Measurements from ENCODE around the gene FAM50A. TPM values are rescaled to one million over a fixed set of nuclear protein-coding genes. Genes with fewer than 3 reads are reported as not detected.

The FAM50A gene
- total and polyA plus RNA-seq, 4 donors, result 23.4 to 202 (median 90.4) TPM

DNA sequence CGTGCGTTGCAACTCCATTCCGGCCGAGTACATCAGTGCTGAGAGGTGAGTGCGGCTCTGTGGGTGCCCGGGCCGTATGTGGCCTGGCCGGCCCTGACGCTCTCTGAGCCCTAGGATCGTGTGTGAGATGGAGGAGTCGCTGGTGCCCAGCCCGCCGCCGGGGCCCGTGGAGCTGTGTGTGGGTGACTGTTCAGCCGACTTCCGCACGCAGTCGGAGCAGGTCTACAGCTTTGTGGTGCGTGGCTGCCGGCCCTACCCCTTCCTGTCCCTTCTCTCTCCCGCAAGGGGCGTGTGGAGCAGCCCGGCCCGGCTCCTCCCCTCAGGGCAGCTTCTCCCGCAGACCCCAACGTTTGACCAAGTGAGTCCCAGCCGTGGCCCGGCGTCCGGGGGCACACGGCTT lies 22.1 kb downstream of the FAM50A start:
- Histone ChIP-seq H3K27me3 (ENCODE audit: control insufficient read depth in 3 of 3, insufficient read depth in 3 of 3, low read length in 2 of 3) (no peaks in the 10 kb centered on the region), H3K27ac (ENCODE audit: low read depth in 1 of 2, low read length in 1 of 2) (no peak overlapping the region), H3K36me3 (ENCODE audit: control insufficient read depth in 4 of 4, insufficient read depth in 4 of 4, low read length in 4 of 4) (peaks cover 2 to 32% (median 6%) of the 10 kb centered on the region in 4 donors), H3K4me1 (ENCODE audit: control insufficient read depth in 5 of 5, insufficient read depth in 5 of 5, low read length in 5 of 5) (no peaks in the 10 kb centered on the region), H3K9ac (ENCODE audit: insufficient read depth in 1 of 2, low read length in 2 of 2) (no peak overlapping the region), H3K4me3 (no peak overlapping the region), H3K9me3 (ENCODE audit: control insufficient read depth in 4 of 4, insufficient read depth in 3 of 4, low read length in 3 of 4) (peaks cover 0 to 7% (median 0%) of the 10 kb centered on the region in 4 donors)
- 93% methylated on average over 16 to 32 of the region's 32 CpGs for WGBS, 2 donors
- TF ChIP-seq, protein P1, sequence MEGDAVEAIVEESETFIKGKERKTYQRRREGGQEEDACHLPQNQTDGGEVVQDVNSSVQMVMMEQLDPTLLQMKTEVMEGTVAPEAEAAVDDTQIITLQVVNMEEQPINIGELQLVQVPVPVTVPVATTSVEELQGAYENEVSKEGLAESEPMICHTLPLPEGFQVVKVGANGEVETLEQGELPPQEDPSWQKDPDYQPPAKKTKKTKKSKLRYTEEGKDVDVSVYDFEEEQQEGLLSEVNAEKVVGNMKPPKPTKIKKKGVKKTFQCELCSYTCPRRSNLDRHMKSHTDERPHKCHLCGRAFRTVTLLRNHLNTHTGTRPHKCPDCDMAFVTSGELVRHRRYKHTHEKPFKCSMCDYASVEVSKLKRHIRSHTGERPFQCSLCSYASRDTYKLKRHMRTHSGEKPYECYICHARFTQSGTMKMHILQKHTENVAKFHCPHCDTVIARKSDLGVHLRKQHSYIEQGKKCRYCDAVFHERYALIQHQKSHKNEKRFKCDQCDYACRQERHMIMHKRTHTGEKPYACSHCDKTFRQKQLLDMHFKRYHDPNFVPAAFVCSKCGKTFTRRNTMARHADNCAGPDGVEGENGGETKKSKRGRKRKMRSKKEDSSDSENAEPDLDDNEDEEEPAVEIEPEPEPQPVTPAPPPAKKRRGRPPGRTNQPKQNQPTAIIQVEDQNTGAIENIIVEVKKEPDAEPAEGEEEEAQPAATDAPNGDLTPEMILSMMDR (IDR thresholded peaks at IDR 0.05; ENCODE audit: control extremely low read depth, extremely low read depth), result no peak
- no peak for DNase-seq
- no peak for ATAC-seq (ENCODE audit: insufficient read depth, low FRiP score)

DNA sequence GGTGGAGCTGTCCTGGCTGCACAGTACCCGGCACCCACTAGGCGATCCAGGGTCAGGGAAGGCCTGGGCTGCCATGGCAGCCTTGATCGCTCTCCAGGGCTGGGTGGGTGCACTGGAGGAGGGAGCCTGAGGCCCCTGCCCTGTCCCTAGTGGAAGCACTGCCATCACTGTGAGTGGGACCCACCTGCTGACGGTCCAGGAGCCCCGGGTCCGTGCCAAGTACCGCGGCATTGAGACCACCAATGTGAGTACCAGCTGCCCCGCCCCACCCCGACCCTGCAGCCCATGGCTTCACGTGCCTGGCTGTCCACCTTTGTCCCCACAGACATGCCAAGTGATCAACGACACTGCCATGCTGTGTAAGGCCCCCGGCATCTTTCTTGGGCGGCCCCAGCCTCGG lies 23.0 kb downstream of the FAM50A start:
- no peak overlapping the region for H3K27ac ChIP-seq (ENCODE audit: low read depth in 1 of 2, low read length in 1 of 2)
- H3K4me1 ChIP-seq (ENCODE audit: control insufficient read depth in 5 of 5, insufficient read depth in 5 of 5, low read length in 5 of 5), result no peaks in the 10 kb centered on the region
- no peak for DNase-seq
- peaks cover 0 to 7% (median 0%) of the 10 kb centered on the region in 4 donors for H3K9me3 ChIP-seq (ENCODE audit: control insufficient read depth in 4 of 4, insufficient read depth in 3 of 4, low read length in 3 of 4)
- TF ChIP-seq, protein P1 (IDR thresholded peaks at IDR 0.05; ENCODE audit: control extremely low read depth, extremely low read depth), result no peak
- no peak overlapping the region for H3K4me3 ChIP-seq
- no peak overlapping the region for H3K9ac ChIP-seq (ENCODE audit: insufficient read depth in 1 of 2, low read length in 2 of 2)
- 94 to 100% methylated on average over 7 to 15 of the region's 15 CpGs for WGBS, 2 donors
- H3K36me3 ChIP-seq (ENCODE audit: control insufficient read depth in 4 of 4, insufficient read depth in 4 of 4, low read length in 4 of 4), result peaks cover 4 to 39% (median 10%) of the 10 kb centered on the region in 4 donors
- H3K27me3 ChIP-seq (ENCODE audit: control insufficient read depth in 3 of 3, insufficient read depth in 3 of 3, low read length in 2 of 3), result no peaks in the 10 kb centered on the region
- ATAC-seq (ENCODE audit: insufficient read depth, low FRiP score), result no peak

DNA sequence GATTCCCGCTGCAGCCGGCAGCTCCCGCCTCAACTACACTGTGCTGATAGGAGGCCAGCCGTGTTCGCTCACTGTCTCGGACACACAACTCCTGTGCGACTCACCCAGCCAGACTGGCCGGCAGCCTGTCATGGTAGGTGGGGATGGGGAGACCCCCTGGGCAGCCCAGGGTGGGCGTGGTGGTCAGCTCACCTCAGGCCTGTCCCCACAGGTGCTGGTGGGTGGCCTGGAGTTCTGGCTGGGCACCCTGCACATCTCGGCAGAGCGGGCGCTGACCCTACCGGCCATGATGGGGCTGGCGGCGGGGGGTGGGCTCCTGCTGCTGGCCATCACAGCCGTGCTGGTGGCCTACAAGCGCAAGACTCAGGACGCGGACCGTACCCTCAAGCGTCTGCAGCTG lies 23.6 kb downstream of the FAM50A start:
- TF ChIP-seq, protein P1 (IDR thresholded peaks at IDR 0.05; ENCODE audit: control extremely low read depth, extremely low read depth), result no peak
- DNase-seq, result no peak
- Histone ChIP-seq H3K36me3 (ENCODE audit: control insufficient read depth in 4 of 4, insufficient read depth in 4 of 4, low read length in 4 of 4) (peaks cover 3 to 42% (median 9%) of the 10 kb centered on the region in 4 donors), H3K9me3 (ENCODE audit: control insufficient read depth in 4 of 4, insufficient read depth in 3 of 4, low read length in 3 of 4) (peaks cover 0 to 7% (median 0%) of the 10 kb centered on the region in 4 donors), H3K9ac (ENCODE audit: insufficient read depth in 1 of 2, low read length in 2 of 2) (no peak overlapping the region), H3K27ac (ENCODE audit: low read depth in 1 of 2, low read length in 1 of 2) (no peak overlapping the region), H3K4me1 (ENCODE audit: control insufficient read depth in 5 of 5, insufficient read depth in 5 of 5, low read length in 5 of 5) (no peaks in the 10 kb centered on the region), H3K4me3 (no peak overlapping the region), H3K27me3 (ENCODE audit: control insufficient read depth in 3 of 3, insufficient read depth in 3 of 3, low read length in 2 of 3) (no peaks in the 10 kb centered on the region)
- WGBS, 2 donors, result 95 to 100% methylated on average over 4 to 21 of the region's 21 CpGs
- no peak for ATAC-seq (ENCODE audit: insufficient read depth, low FRiP score)

DNA sequence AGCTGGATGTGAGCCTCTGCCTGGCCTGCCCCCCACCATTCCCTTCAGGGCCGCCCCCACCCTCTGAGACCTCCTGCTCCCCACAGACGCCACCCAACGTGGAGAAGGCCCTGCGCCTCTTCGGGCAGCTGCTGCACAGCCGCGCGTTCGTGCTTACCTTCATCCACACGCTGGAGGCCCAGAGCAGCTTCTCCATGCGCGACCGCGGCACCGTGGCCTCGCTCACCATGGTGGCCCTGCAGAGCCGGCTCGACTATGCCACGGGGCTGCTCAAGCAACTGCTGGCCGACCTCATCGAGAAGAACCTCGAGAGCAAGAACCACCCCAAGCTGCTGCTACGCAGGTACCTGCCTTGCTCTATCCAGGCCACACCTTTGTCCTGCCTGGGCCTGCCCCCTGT lies 24.3 kb downstream of the FAM50A start:
- ATAC-seq (ENCODE audit: insufficient read depth, low FRiP score), result no peak
- Histone ChIP-seq H3K27ac (ENCODE audit: low read depth in 1 of 2, low read length in 1 of 2) (no peak overlapping the region), H3K36me3 (ENCODE audit: control insufficient read depth in 4 of 4, insufficient read depth in 4 of 4, low read length in 4 of 4) (peaks cover 2 to 43% (median 9%) of the 10 kb centered on the region in 4 donors), H3K9ac (ENCODE audit: insufficient read depth in 1 of 2, low read length in 2 of 2) (no peak overlapping the region), H3K27me3 (ENCODE audit: control insufficient read depth in 3 of 3, insufficient read depth in 3 of 3, low read length in 2 of 3) (no peaks in the 10 kb centered on the region), H3K9me3 (ENCODE audit: control insufficient read depth in 4 of 4, insufficient read depth in 3 of 4, low read length in 3 of 4) (peaks cover 0 to 7% (median 0%) of the 10 kb centered on the region in 4 donors), H3K4me3 (no peak overlapping the region), H3K4me1 (ENCODE audit: control insufficient read depth in 5 of 5, insufficient read depth in 5 of 5, low read length in 5 of 5) (no peaks in the 10 kb centered on the region)
- TF ChIP-seq, protein P1 (IDR thresholded peaks at IDR 0.05; ENCODE audit: control extremely low read depth, extremely low read depth), result no peak
- DNase-seq, result no peak
- WGBS, 2 donors, result 96 to 97% methylated on average over 19 to 23 of the region's 23 CpGs

Measured in lung (tissue), 12 donors.